NCI-H1436 treated with DMSO at 0.1 percent for 48 hours (cell line): Measurements from ENCODE around the gene MSL3.

ENCODE experiments used
- DNase-seq: peaks from one replicate; lab custom pipeline; 2025; lab: John Stamatoyannopoulos, UW

The MSL3 gene

DNA sequence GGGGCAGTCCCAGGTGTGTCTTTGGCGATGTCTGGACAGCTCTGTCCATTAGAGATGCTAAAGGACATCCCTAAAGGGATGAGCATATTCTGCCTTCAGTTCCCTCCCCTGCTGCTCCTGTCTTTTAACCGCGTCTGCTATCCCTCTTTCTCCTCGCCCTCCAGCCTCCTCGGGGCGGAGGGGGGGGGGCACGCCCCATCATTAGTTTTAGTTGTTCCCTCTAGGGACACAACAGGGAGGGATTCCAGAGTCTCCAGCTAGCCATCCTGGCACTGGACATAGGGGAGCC is 1.1 kb downstream of the MSL3 start:
- no peak for DNase-seq

DNA sequence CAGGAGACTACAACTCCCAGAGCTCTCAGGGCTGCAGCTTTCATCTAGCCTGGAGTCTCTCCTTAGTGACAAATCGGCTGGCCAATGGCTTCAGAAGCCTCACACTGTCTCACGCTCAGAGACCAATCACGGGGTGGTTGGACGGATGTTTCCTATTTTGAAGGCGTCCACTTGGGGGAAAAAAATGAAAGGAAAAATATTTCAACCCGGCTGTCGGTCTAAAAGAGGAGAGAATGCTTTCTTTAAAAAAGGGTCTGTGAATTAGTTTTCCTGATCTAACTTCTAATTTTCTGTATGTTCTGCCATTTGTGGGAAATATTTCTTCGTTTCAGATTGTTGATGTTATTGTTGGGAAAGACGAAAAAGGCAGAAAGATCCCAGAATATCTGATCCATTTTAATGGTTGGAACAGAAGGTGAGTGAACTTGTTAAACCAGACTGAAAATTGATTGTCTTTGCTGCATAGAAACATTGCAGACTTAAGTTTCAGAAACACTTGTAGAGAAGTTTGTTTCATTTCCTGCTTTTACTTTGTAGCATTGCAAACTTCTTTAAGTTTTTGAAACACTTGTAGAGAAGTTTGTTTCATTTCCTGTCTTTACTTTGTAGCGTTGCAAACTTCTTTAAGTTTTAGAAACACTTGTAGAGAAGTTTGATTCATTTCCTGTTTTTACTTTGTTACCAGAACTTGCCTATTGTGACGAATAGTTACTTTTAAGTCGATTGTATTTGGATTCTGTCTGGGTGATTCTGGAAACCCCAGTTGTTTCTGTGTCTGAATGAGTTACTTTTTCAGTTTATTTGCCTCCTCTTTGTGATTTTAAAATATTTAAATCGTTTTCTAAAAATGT is 1.6 kb downstream of the MSL3 start:
- DNase-seq = peak; percentile 44

DNA sequence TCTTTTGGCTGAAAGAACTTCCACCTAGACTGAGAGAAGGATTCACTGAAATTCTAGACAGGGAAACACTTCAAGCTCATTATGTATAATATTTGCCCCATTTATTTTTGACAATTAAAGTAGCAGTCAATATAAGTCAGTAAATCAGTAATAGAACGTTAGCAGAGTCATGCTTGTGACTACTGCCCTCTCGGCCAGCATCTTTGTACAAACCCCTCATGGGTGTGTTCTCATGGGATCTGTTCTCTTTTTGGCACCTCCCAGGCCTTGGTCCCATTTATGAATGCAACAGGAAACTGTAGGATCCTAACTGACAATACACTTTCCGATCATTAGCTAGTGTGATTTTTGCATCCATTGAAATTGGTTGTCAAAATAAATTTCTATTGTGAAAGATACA is 2.9 kb downstream of the MSL3 start:
- DNase-seq = no peak

DNA sequence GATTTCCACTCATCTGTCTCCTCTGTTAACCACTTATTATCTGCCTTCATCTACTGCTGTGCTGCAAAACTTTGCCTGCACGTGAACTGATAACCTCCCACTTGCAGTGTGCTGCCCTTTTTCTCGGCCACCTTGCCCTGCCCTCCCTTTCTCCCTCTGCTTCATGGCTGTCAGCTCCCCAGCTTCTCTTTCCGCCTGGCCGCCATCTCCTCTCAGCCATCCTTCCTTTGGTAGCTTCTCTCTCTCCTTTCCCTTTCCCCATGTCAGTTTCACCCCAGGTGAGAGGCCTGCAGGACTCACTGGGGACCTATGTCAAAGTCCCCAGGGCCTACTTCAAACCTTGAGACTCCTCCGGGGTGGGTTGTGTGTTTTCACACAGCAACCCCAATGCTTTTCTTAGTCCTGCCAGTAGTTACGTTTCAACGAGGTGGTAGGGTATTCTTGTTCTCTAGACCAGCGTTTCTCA is 6.6 kb downstream of the MSL3 start:
- DNase-seq = no peak

DNA sequence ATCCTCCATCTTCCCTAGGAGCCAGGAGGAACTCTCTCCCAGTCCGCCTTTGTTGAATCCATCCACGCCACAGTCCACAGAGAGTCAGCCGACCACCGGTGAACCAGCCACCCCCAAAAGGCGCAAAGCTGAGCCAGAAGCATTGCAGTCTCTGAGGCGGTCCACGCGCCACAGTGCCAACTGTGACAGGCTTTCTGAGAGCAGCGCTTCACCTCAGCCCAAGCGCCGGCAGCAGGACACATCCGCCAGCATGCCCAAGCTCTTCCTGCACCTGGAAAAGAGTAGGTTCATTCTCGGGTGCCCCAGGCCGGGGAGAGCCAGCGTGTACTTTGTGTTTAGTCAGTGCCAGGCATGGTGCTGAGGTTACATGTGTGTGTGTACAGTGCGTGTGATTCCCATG is 7.4 kb downstream of the MSL3 start:
- no peak for DNase-seq

DNA sequence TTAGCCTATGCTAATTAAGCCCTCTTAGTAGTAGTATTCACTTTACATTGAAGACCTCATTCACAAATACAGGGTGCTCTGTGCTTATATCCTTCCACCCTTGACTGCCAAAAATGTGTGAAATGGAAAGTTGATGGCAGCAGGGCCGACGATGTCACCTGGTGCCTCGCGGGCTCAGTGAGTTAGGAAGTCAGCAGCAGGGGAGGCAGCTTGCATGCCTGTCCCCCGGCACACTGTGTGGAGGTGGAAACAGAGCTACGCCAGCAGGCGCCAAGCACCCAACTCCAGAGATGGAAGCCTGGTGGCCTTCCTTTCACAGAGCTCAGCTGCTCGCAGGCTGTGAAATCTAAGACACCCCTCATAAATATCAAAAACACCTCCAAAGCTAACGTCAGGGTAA is 8.4 kb downstream of the MSL3 start:
- no peak for DNase-seq

DNA sequence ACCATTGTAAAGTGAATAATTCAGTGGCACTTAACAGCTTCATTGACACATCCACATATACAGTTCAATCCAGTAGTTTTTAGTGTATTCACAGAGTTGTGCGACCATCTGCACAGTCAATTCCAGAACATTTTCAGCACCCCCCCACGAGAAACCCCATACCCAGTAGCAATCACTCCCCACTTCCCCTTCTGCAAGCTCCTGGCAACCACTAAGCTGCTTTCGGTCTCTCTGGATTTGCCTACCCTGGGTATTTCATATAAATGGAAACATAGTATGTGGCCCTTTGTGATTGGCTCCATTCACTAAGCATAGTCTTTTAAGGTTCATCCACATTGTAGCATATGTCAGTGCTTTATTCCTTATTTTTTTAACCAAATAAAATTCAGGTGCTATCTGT is 10.0 kb downstream of the MSL3 start:
- no peak for DNase-seq

DNA sequence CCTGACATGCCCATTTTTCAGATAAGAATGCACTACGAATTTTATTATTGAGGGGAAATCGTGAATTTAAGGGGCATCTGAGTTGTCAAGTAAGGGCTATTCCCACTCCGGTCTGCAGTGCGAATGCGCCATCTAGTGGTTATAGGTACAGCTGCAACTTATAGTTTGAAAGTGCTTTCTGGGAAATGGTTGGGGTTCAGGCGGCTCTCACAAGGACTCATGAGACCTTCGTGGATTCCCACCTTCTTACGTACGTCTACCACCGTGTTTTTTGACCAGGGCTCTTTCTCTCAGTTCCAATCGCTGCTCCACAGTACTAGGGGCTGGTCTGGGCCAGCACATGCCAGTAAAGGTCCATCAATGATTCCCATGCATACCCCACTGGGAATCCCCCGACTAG is 12.3 kb downstream of the MSL3 start:
- DNase-seq = no peak

DNA sequence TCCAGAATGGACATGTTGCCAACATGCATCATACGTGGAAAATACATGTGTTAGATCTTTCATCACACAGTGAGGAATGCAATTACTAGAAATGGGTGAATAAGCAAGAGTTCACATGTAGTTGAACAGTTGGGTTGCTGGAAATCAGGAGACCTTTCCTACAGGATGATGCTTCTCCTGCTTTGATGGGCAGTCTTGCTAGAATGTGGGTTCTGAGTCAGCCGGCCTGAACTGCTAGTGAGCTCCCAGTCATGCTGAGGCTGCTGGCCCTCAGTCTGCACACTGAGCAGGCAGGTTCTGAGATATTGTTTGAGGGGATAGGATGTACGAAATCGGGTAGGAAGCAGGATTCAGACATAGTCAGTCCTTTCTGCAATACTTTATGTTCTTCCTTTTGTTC is 20.2 kb downstream of the MSL3 start:
- DNase-seq = no peak

DNA sequence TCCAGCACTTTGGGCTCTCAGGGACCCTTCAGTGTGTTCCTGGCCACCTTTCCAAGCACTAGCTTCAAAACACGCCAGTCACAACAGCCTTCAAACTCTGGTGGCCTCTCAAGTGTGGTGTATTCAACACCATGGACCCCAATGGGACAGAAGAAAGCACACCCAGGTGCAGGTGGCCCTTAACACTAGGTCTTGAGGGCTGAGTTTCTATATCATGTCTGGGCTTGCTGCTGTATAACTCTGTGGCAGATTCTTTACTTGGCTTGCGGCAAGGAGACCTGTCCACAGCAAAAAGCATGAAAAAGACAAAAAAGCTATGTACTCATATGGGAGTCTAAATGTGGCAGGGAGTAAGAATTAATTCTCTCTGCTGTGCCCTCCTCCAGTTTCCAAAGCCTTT is 23.1 kb downstream of the MSL3 start:
- DNase-seq = no peak

DNA sequence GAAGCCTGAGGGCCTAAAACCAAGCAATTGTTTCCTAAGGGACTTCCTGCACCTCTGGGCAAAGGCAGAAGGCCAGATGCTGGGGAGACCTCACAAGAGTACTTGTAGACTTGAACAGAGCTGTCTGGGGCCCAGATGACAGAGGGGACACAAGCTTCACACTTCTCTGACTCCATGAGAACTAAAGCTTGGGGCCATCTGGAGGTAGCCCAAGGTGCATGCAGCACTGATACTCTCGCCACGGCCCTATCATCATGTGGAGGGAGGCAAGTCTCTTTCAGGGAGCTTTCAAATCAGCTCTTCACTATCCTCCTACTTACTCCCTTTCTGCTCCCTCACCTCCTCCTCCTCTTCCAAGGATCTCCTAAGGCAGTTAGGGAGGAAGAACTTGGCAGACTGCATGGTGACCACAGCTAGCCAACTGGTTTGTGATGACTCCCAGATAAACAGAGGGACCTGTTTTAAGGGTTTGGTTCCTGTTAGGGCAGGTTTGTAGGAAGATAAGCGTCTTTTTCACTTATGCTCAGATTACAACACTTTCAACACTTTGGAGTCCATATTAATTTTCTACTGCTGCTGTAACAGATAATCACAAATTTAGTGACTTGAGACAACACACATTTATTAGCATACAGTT is 23.8 kb downstream of the MSL3 start:
- no peak for DNase-seq

DNA sequence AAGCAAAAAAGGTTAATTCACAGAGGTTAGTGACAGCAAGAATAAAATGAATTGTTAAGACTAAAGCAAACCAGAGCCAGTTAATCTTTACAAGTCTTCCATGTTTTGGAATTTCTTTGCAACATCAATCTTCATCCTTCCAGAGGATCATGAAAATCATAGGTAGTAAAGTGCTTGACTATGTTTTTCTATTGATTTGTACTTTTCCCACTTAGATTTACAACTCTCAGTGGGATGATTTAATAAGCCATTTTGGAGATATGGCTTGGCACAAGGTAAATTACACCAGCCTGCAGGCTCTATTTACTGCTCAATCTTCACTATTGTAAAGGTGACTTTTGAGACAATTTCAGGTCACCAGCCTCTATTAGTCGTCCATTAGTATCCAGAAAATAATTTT is 26.5 kb downstream of the MSL3 start:
- no peak for DNase-seq

DNA sequence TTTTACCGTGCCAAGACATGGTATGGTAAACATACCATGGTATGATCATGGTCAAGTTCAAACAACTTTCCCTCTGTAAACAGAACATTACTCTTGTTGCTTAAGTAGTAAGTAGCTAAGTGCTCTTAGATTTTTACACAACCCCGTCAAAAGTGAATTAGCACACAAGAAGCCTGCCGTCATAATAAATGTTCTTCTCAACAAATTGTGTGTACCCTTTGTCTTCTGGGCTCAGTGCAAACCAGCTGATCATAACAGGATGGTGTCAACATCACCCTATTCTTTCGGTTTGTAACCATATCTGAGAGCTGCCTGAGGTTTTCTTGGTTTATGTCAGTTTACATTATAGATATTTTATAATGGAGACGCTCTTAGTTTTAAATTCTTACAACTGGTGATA is 28.8 kb downstream of the MSL3 start:
- no peak for DNase-seq

DNA sequence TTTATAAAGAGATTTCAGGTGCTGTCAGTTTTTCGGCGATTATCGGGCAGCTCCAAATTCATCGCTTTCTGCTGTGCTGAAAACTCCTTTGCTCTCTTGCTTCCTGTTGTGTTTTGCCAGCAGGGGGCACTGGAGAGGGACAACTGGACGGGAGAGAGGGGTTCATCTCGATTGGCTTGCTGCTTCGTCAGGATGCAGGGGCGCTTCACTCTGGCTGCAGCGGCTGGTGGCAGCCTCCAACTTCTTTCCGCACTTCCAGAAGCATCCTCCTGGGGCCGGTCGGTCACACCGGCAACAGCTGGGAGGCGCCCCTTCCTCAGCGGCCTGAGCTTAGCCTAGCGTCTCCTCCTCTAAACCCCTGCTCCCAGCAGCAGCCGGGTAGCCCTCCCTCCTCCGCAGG is 29.5 kb downstream of the MSL3 start:
- no peak for DNase-seq

DNA sequence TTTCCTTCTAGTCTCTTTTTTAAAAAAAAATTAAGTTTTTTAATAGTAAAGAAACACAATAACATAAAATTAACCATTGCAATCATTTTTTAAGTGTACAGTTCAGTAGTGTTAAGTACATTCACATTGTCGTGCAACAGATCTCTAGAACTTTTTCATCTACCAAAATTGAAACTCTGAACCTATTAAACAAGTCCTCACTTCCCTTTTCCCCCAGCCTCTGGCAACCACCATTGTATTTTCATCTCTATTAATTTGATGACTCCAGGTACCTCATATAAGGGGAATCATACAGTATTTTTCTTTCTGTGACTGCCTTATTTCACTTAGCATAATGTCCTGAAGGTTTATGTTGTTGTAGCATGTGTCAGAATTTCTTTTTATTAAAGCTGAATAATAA is 31.8 kb downstream of the MSL3 start:
- DNase-seq = no peak

DNA sequence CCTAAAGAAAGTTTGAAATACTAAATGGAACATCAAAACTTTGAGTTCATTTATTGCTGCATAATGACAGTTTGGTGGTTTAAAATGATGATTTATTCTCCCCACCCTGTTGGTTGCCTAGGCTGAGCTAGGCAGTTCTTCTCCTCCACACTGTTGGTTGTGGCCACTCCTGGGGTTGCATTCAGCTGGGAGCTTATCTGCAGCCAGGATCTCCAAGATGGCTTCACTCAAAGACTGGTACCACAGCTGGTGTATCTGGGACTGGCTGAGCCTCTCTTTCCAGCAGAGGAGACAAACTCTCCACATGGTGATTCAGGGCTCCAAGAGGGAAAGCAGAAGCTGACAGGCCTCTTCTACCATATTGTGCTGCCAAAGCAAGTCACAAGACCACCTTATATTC is 33.1 kb downstream of the MSL3 start:
- no peak for DNase-seq

DNA sequence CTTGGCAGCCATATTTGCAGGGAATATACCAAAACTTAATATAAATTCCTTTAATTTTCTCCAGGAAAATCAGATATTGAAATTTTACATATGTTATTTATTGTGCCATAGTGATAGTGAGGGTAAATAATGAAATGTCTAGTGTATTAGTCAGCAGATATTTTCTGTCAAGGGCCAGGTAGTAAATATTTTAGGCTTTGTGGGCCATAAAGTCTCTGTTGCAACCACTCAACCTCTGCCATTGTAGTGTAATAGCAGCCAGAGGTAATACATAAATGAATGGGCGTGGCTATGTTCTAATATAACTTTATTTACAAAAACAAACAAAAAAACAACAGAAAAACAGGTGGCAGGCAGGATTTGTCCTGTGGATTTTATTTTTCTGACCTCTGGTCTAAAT is 33.5 kb downstream of the MSL3 start:
- no peak for DNase-seq

DNA sequence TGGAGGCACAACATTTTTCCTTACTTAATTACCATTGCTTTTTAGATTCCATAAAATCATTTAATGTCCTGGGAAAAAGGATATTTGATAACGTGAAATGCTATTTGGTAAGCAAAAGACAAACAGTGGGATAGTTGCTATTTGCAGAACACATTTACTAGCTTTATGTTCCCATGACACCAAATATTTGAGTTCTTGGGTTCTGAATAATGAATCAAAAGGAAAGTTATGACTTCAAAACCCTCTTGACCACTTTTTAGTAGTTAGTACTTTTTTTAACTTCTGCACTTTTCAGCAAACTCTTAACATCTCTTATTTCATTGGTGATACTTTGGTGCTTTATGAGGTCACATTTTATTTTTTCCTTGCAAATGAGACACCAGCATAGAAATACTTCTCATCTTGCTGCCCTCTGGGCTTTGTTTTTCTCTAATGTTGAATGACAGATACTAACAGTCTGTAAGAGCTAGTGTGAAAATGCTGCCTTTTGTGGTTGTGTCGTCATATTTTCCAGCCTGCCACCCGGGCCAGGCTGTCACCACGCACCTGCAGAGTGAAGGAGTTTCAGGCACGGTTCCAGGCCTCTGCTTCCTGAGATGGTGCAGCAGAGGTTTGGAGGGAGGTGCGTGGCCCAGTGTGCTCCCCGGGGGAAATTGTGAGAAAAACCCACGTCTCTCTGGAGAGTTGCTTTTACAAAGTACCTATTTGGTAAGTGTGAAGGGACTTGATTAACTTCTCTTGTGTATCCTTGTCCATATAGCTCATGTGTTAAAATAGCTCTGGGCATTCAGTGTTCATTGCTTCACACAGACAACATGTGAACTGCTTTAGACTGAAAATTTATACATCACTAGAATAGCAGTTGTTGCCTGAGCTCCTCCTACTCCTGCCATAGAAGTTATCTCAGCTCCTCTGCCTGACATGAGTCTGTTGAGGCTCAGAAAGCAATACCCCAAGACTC is 34.7 kb downstream of the MSL3 start:
- DNase-seq = no peak

DNA sequence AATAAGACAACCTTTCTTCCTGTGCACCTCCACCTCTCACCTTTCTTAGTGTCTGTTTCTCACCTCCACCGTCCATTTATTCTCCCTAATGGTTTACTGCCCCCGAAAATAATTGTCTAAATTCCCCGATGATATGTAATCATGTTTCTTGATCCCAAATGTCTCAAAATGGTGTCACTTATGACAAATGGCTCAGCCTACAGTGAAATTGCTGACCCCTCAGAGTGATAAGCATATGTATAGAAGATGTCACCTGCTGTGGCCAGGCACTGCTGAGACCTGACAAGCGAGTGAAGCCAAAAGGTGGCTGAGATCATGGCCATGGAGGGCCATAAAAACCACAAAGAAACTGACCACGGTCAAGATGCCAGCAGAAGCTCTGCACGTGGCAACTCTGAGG is 35.7 kb downstream of the MSL3 start:
- DNase-seq = no peak

DNA sequence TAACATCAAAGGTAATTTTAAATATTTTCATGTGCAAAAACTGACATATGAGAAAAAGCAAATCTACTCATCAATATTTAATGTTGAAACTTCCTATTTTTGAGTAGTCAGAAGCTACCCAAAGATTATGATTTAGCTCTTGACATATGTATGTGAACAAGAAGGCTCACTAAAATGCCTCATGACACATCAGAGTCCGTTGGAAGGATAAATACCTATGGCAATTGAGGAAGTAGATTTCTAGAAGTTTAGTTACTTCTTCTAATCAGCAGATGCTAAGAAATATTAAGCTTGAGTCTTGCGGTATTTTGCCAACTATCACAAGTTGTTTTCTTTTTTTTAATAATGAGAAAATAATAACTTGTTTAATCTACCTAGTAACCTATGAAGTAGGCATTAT is 55.3 kb downstream of the MSL3 start:
- no peak for DNase-seq
